Activated naive CD4-positive, alpha-beta T cell treated with anti-CD3 and anti-CD28 coated beads, Interleukin-2, amount 50 U/mL, for 24 hours (primary cell): ENCODE measurements around the gene LDLR.
"Not testable (repeated sequence)": the region's sequence is repeated elsewhere in the genome, so short reads cannot be mapped to it uniquely, and the experiment has no call there.

Experiments
- H3K27ac Mint-ChIP-seq: one replicate; pipeline ENCODE4 v1.8.0; 2021; ENCODE audit warnings: mild to moderate bottlenecking, mixed read lengths
- H3K27me3 Mint-ChIP-seq: one replicate; pipeline ENCODE4 v1.8.0; 2021; ENCODE audit warnings: mixed read lengths
- H3K36me3 Mint-ChIP-seq: one replicate; pipeline ENCODE4 v1.8.0; 2021; ENCODE audit warnings: mixed read lengths
- H3K4me1 Mint-ChIP-seq: one replicate; pipeline ENCODE4 v1.8.0; 2021; ENCODE audit warnings: mixed read lengths
- H3K4me3 Mint-ChIP-seq: one replicate; pipeline ENCODE4 v1.8.0; 2021; ENCODE audit warnings: mild to moderate bottlenecking, mixed read lengths
- H3K9me3 Mint-ChIP-seq: one replicate; pipeline ENCODE4 v1.8.0; 2021; ENCODE audit warnings: mixed read lengths

Gene LDLR

GRCh38 chr19:11180975-11181374, 91.7 kb downstream of the LDLR start:
- not testable (repeated sequence) for H3K9me3 Mint-ChIP-seq, H3K4me1 Mint-ChIP-seq, H3K27ac Mint-ChIP-seq, H3K36me3 Mint-ChIP-seq, H3K27me3 Mint-ChIP-seq, H3K4me3 Mint-ChIP-seq

GRCh38 chr19:11181488-11181887, 92.2 kb downstream of the LDLR start:
- Mint-ChIP-seq H3K36me3 (no peaks in the 10 kb centered on the region), H3K27me3 (peaks cover 2% of the 10 kb centered on the region), H3K4me3 (no peak overlapping the region)

More at GRCh38 chr19:11181488-11181887, 92.2 kb downstream of the LDLR start:
- H3K27ac Mint-ChIP-seq: no peak overlapping the region
- H3K4me1 Mint-ChIP-seq: no peaks in the 10 kb centered on the region
- H3K9me3 Mint-ChIP-seq: no peaks in the 10 kb centered on the region
